ENCODE results near the gene KLF18. TPM values are rescaled to one million over a fixed set of nuclear protein-coding genes. Genes with fewer than 3 reads are reported as not detected.

Gene KLF18
- polyA plus RNA-seq, 3 donors = not detected

- intact Hi-C loops (cut with micrococcal nuclease) = no loop called here
- Histone ChIP-seq H2AFZ (ENCODE audit: insufficient read depth, low read depth, low read length, poor library complexity, severe bottlenecking) (no peak overlapping the region), H3K36me3 (replicated peaks in 1 of 2; ENCODE audit: control insufficient read depth in 1 of 2, insufficient read depth in 2 of 2, low read length in 2 of 2) (no peaks in the 10 kb centered on the region), H3K4me1 (ENCODE audit: control insufficient read depth in 1 of 2, insufficient read depth in 2 of 2, low read length in 2 of 2) (no peaks in the 10 kb centered on the region), H4K20me1 (ENCODE audit: insufficient read depth, low read length) (no peaks in the 10 kb centered on the region), H3K4me2 (replicated peaks; ENCODE audit: extremely low read depth, low read length, poor library complexity, severe bottlenecking) (no peak overlapping the region), H3K79me2 (ENCODE audit: insufficient read depth, low read length) (no peaks in the 10 kb centered on the region), H3K9ac (ENCODE audit: insufficient read depth, low read length, poor library complexity, severe bottlenecking) (no peak overlapping the region), H3K27me3 (ENCODE audit: control insufficient read depth in 2 of 2, insufficient read depth in 2 of 2, low read length in 2 of 2) (no peaks in the 10 kb centered on the region), H3K27ac (ENCODE audit: low read depth in 1 of 2, low read length in 2 of 2) (no peak overlapping the region), H3K9me3 (replicated peaks in 1 of 2; ENCODE audit: control insufficient read depth in 1 of 2, insufficient read depth in 1 of 2, low read length in 2 of 2) (no peaks in the 10 kb centered on the region), H3K4me3 (replicated peaks in 1 of 3; ENCODE audit: low read depth in 2 of 3, low read length in 3 of 3) (no peak overlapping the region)
- peaks cover 3 to 15% (median 5%) of the 10 kb centered on the region in 3 donors for H3K27me3 Mint-ChIP-seq (ENCODE audit: low read depth in 3 of 3)
- WGBS (ENCODE audit: insufficient coverage) = 95% methylated on average over 35 of the region's 46 CpGs
- no peaks in the 10 kb centered on the region for H3K36me3 Mint-ChIP-seq
- H3K9me3 Mint-ChIP-seq = peaks cover 0 to 1% (median 0%) of the 10 kb centered on the region in 7 donors
- H3K27ac Mint-ChIP-seq = no peak overlapping the region
- no peaks in the 10 kb centered on the region for H3K4me1 Mint-ChIP-seq
- no peak for TF ChIP-seq CTCF (IDR thresholded peaks at IDR 0.05)
- DNase-seq = no peak
- no peak overlapping the region for H3K4me3 Mint-ChIP-seq
Observed at GRCh38 chr1:44103270-44104131, 37.9 kb downstream of the KLF18 start.

GRCh38 chr1:44101328-44101727 is 40.1 kb downstream of the KLF18 start:
- H2AFZ ChIP-seq (ENCODE audit: insufficient read depth, low read depth, low read length, poor library complexity, severe bottlenecking) = no peak overlapping the region
- TF ChIP-seq CTCF (IDR thresholded peaks at IDR 0.05) = no peak
- 90% methylated on average over 2 of the region's 7 CpGs for WGBS (ENCODE audit: insufficient coverage)

More at GRCh38 chr1:44101328-44101727, 40.1 kb downstream of the KLF18 start:
- H3K27ac Mint-ChIP-seq = no peak overlapping the region
- Histone ChIP-seq H3K4me1 (ENCODE audit: control insufficient read depth in 1 of 2, insufficient read depth in 2 of 2, low read length in 2 of 2) (no peaks in the 10 kb centered on the region), H3K4me2 (replicated peaks; ENCODE audit: extremely low read depth, low read length, poor library complexity, severe bottlenecking) (no peak overlapping the region), H4K20me1 (ENCODE audit: insufficient read depth, low read length) (no peaks in the 10 kb centered on the region), H3K9ac (ENCODE audit: insufficient read depth, low read length, poor library complexity, severe bottlenecking) (no peak overlapping the region), H3K27me3 (ENCODE audit: control insufficient read depth in 2 of 2, insufficient read depth in 2 of 2, low read length in 2 of 2) (no peaks in the 10 kb centered on the region), H3K9me3 (replicated peaks in 1 of 2; ENCODE audit: control insufficient read depth in 1 of 2, insufficient read depth in 1 of 2, low read length in 2 of 2) (no peaks in the 10 kb centered on the region), H3K79me2 (ENCODE audit: insufficient read depth, low read length) (no peaks in the 10 kb centered on the region), H3K27ac (ENCODE audit: low read depth in 1 of 2, low read length in 2 of 2) (no peak overlapping the region), H3K4me3 (replicated peaks in 1 of 3; ENCODE audit: low read depth in 2 of 3, low read length in 3 of 3) (no peak overlapping the region), H3K36me3 (replicated peaks in 1 of 2; ENCODE audit: control insufficient read depth in 1 of 2, insufficient read depth in 2 of 2, low read length in 2 of 2) (no peaks in the 10 kb centered on the region)
- H3K9me3 Mint-ChIP-seq = peaks cover 0 to 7% (median 3%) of the 10 kb centered on the region in 7 donors
- intact Hi-C loops (cut with micrococcal nuclease) = no loop called here
- H3K36me3 Mint-ChIP-seq = no peaks in the 10 kb centered on the region
- H3K4me1 Mint-ChIP-seq = no peaks in the 10 kb centered on the region
- H3K27me3 Mint-ChIP-seq (ENCODE audit: low read depth in 3 of 3) = peaks cover 3 to 11% (median 4%) of the 10 kb centered on the region in 3 donors
- no peak overlapping the region for H3K4me3 Mint-ChIP-seq
- DNase-seq = no peak

Data from CD14-positive monocyte (primary cell).